Neural cell (in vitro differentiated cells): ENCODE data around the gene FLII.

Experiments
- CTCF ChIP-seq: fragments of 450-650 bp; IDR thresholded peaks from 2 replicates; pipeline ENCODE4 v1.5.1; 2014; ENCODE audit warnings: antibody characterized with exemption, mild to moderate bottlenecking, moderate library complexity; ENCODE audit not compliant: poor library complexity, severe bottlenecking
- EP300 ChIP-seq: fragments of 450-650 bp; conservative IDR thresholded peaks from 2 replicates; pipeline ENCODE4 v1.6.1; 2014; ENCODE audit warnings: antibody characterized with exemption, mild to moderate bottlenecking, moderate library complexity; ENCODE audit not compliant: poor library complexity, severe bottlenecking
- EZH2 ChIP-seq: fragments of 200-600, 300-800 bp; shearing (Covaris generic), sonication (generic); IDR thresholded peaks from 2 replicates; pipeline ENCODE4 v1.6.1; 2014; ENCODE audit warnings: antibody characterized with exemption, low read length, borderline replicate concordance, mild to moderate bottlenecking; ENCODE audit not compliant: insufficient read depth, poor library complexity, severe bottlenecking
- POLR2AphosphoS5 ChIP-seq: IDR thresholded peaks from 2 replicates; pipeline ENCODE4 v1.6.1; 2012
- RAD21 ChIP-seq: fragments of 450-650 bp; conservative IDR thresholded peaks from 2 replicates; pipeline ENCODE4 v1.6.1; 2014; ENCODE audit warnings: antibody characterized with exemption, mild to moderate bottlenecking, moderate library complexity

GRCh38 chr17:18234853-18235380, 23.6 kb downstream of the FLII start:
- TF ChIP-seq CTCF = no peak
- TF ChIP-seq POLR2AphosphoS5 = no peak
- no peak for TF ChIP-seq EZH2
- no peak for TF ChIP-seq EP300
- no peak for TF ChIP-seq RAD21
